ENCODE data around the gene STK17A. TPM values are rescaled to one million over a fixed set of nuclear protein-coding genes. Genes with fewer than 3 reads are reported as not detected.

The STK17A gene
- total RNA-seq, 1 experiment from 2014 or later: 21.3 TPM

GRCh38 chr7:43557831-43558495 lies 24.9 kb upstream of the STK17A start:
- intact Hi-C loops (cut with micrococcal nuclease; ENCODE audit: unreplicated experiment): no loop called here
- no TSS peak for BruUV-seq (replicated peaks)
- H3K27me3 ChIP-seq (ENCODE audit: control insufficient read depth, insufficient read depth, low read length): peaks cover 36% of the 10 kb centered on the region
- ATAC-seq: no peak
- CTCF ChIA-PET: no interaction called here
- TF ChIP-seq CTCF (IDR thresholded peaks at IDR 0.05): no peak
- no peak for TF ChIP-seq SIN3A (IDR thresholded peaks at IDR 0.05; ENCODE audit: borderline replicate concordance, insufficient read depth, low read depth, low read length)
- TF ChIP-seq REST (IDR thresholded peaks at IDR 0.05; ENCODE audit: insufficient read depth in 1 of 2, low read depth in 2 of 2, low read length in 1 of 2): no peak
- no peaks in the 10 kb centered on the region for H3K9me3 ChIP-seq (ENCODE audit: control insufficient read depth, insufficient read depth, low read depth, low read length)
- no peaks in the 10 kb centered on the region for H3K36me3 ChIP-seq (ENCODE audit: control insufficient read depth, insufficient read depth, low read length)
- H3K4me1 ChIP-seq (ENCODE audit: control insufficient read depth, insufficient read depth, low read length): no peaks in the 10 kb centered on the region
- in situ Hi-C loops (cut with HindIII; ENCODE audit: low pct_unique_long_range_greater_than_20kb, low sequenced_read_pairs): no loop called here
- POLR2A ChIA-PET: no interaction called here
- no peak for DNase-seq (ENCODE audit: low read depth, low spot score)
- H3K27ac ChIP-seq (ENCODE audit: low read length): no peak overlapping the region
- H3K4me3 ChIP-seq (ENCODE audit: low read depth in 2 of 2, low read length in 2 of 2): no peak overlapping the region

GRCh38 chr7:43559171-43559945 lies 23.6 kb upstream of the STK17A start:
- intact Hi-C loops (cut with micrococcal nuclease; ENCODE audit: unreplicated experiment) (no loop called here), in situ Hi-C loops (cut with HindIII; ENCODE audit: low pct_unique_long_range_greater_than_20kb, low sequenced_read_pairs) (no loop called here)
- Histone ChIP-seq H3K4me1 (ENCODE audit: control insufficient read depth, insufficient read depth, low read length) (no peaks in the 10 kb centered on the region), H3K27me3 (ENCODE audit: control insufficient read depth, insufficient read depth, low read length) (peaks cover 39% of the 10 kb centered on the region), H3K4me3 (ENCODE audit: low read depth in 2 of 2, low read length in 2 of 2) (no peak overlapping the region), H3K9me3 (ENCODE audit: control insufficient read depth, insufficient read depth, low read depth, low read length) (no peaks in the 10 kb centered on the region), H3K27ac (ENCODE audit: low read length) (no peak overlapping the region), H3K36me3 (ENCODE audit: control insufficient read depth, insufficient read depth, low read length) (no peaks in the 10 kb centered on the region)
- TF ChIP-seq SIN3A (IDR thresholded peaks at IDR 0.05; ENCODE audit: borderline replicate concordance, insufficient read depth, low read depth, low read length) (no peak), POLR2AphosphoS5 (IDR thresholded peaks at IDR 0.05; ENCODE audit: low read depth, low read length) (no peak), CTCF (IDR thresholded peaks at IDR 0.05) (no peak)
- CTCF ChIA-PET: no interaction called here
- ATAC-seq: no peak
- no TSS peak for BruUV-seq (replicated peaks)
- no peak for DNase-seq (ENCODE audit: low read depth, low spot score)
- POLR2A ChIA-PET: interaction anchor here (0.7 kb wide), 1 partner anchor 19 kb away, joined by 3 read pairs; no protein-coding TSS in a partner anchor
